Measurements from ENCODE around the gene FER1L5.

- TF ChIP-seq CTCF (conservative IDR thresholded peaks at IDR 0.05; ENCODE audit: low read depth in 2 of 2): no peak
- no peak for TF ChIP-seq NANOG (IDR thresholded peaks at IDR 0.05; ENCODE audit: borderline replicate concordance)
- no peak for TF ChIP-seq EZH2 (IDR thresholded peaks at IDR 0.05; ENCODE audit: low read depth, unreplicated experiment)
- peak; percentile 64 for TF ChIP-seq POLR2AphosphoS5 (IDR thresholded peaks at IDR 0.05; ENCODE audit: low read depth)
- TF ChIP-seq EZH2phosphoT487 (IDR thresholded peaks at IDR 0.05; ENCODE audit: unreplicated experiment): no peak
- no peak for TF ChIP-seq JUNB (IDR thresholded peaks at IDR 0.05; ENCODE audit: unreplicated experiment)
- no peak for TF ChIP-seq STAT1 (IDR thresholded peaks at IDR 0.05; ENCODE audit: unreplicated experiment)
Observed at GRCh38 chr2:96642564-96643360, at the start of gene FER1L5.
